ENCODE data around the gene B4GALNT4. TPM values are rescaled to one million over a fixed set of nuclear protein-coding genes. Genes with fewer than 3 reads are reported as not detected.

Gene B4GALNT4
- total RNA-seq, 1 donor from 2014 or later = 16.4 TPM

DNA sequence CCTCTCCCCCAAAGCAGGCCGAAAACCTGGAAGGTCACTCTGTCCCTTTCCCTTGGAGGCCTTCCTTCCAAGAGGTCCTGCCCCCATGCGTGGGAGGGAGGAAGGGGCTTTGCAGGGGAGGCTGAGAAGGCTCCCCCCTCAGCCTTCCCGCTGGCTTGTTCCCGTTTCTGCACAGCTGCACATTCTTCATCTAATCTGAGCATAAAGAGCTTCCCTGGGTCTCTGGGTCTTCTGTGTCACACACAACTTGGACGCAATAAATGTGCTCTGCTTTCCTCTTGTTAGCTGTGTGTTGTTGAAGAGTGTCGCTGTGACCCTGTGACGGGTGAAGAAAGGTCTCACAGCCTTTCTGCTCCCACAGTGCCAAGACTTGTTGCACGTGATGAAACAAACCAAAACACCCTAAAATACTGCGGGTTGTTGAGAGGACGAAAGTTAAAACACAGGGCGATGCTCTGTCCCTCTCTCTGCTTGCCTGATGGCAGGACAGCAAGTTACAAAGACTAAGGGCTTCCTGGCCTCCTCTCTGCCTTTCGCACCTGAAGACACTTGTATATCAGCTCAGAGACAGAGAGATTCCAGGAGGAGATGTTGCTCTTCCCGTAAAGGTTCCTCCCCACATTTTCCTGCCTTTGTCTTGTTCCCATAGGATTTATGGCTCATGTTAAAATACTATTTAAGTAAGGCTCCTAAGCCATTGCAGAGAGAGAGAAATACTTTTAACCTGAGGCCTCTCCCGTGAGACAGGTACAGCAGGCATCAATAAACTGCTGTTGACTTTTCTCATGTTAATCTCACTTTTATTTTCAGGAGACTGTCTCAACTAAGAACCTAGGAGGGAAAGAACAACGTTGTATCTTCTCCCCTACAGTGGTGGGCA is 33.3 kb upstream of the B4GALNT4 start:
- Mint-ChIP-seq H3K4me3 (peak overlapping the region; percentile 59), H3K27ac (peak overlapping the region; percentile 97), H3K9me3 (peaks cover 16% of the 10 kb centered on the region), H3K4me1 (peaks cover 55% of the 10 kb centered on the region), H3K36me3 (peaks cover 4% of the 10 kb centered on the region), H3K27me3 (ENCODE audit: insufficient read depth, low read depth) (peaks cover 11% of the 10 kb centered on the region)
- H3K79me2 ChIP-seq (ENCODE audit: low read depth) = no peaks in the 10 kb centered on the region
- TF ChIP-seq, protein P1, sequence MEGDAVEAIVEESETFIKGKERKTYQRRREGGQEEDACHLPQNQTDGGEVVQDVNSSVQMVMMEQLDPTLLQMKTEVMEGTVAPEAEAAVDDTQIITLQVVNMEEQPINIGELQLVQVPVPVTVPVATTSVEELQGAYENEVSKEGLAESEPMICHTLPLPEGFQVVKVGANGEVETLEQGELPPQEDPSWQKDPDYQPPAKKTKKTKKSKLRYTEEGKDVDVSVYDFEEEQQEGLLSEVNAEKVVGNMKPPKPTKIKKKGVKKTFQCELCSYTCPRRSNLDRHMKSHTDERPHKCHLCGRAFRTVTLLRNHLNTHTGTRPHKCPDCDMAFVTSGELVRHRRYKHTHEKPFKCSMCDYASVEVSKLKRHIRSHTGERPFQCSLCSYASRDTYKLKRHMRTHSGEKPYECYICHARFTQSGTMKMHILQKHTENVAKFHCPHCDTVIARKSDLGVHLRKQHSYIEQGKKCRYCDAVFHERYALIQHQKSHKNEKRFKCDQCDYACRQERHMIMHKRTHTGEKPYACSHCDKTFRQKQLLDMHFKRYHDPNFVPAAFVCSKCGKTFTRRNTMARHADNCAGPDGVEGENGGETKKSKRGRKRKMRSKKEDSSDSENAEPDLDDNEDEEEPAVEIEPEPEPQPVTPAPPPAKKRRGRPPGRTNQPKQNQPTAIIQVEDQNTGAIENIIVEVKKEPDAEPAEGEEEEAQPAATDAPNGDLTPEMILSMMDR (IDR thresholded peaks at IDR 0.05) = no peak
- no peak for TF ChIP-seq EZH2phosphoT487 (IDR thresholded peaks at IDR 0.05)
- TF ChIP-seq EZH2 (IDR thresholded peaks at IDR 0.05) = no peak
- H3K9me3 ChIP-seq (ENCODE audit: low read depth) = no peaks in the 10 kb centered on the region
- no peaks in the 10 kb centered on the region for H4K20me1 ChIP-seq (ENCODE audit: low read depth)
- H3K27ac ChIP-seq = peak overlapping the region; percentile 46
- H3K9ac ChIP-seq = no peak overlapping the region
- H2AFZ ChIP-seq (replicated peaks) = peak overlapping the region; percentile 1
- DNase-seq (ENCODE audit: low spot score) = peak; percentile 55
- peak overlapping the region; percentile 74 for H3K4me2 ChIP-seq
- peaks cover 48% of the 10 kb centered on the region for H3K4me1 ChIP-seq
- no peaks in the 10 kb centered on the region for H3K36me3 ChIP-seq
- H3K27me3 ChIP-seq = no peaks in the 10 kb centered on the region
- peaks cover 38% of the 10 kb centered on the region for H3F3A ChIP-seq (ENCODE audit: low read depth)
- H3K4me3 ChIP-seq = no peak overlapping the region

DNA sequence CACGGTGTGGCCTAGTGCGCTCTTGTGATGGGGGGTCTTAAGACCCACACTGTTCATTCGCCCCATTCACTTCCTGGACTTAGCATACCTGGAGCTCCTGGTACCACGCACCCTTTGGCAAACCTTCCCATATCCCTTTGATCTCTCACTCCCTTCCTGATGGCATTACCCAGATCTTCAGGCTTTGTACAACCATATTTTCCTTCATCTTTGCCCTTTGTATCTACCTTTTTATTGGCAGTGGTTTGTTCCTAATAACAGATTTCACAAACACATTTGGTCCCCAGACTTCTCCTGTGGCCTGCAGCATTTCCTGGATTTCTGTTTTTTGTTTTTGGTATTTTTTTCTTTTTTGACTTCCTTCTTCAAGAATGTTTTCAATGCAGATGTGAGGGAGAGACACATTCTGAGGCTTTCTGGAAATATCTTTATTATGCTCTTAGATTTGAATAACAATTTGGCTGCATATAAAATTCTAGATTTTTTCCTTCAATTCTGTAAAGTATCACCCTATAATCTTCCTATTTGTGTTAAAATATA is 32.6 kb upstream of the B4GALNT4 start:
- Mint-ChIP-seq H3K9me3 (peaks cover 11% of the 10 kb centered on the region), H3K27ac (peak overlapping the region; percentile 97), H3K36me3 (peaks cover 4% of the 10 kb centered on the region), H3K4me3 (no peak overlapping the region), H3K27me3 (ENCODE audit: insufficient read depth, low read depth) (peaks cover 16% of the 10 kb centered on the region), H3K4me1 (peaks cover 62% of the 10 kb centered on the region)
- no peak overlapping the region for H3K27ac ChIP-seq
- H3K27me3 ChIP-seq = no peaks in the 10 kb centered on the region
- H2AFZ ChIP-seq (replicated peaks) = peak overlapping the region; percentile 1
- no peaks in the 10 kb centered on the region for H3K36me3 ChIP-seq
- no peak for TF ChIP-seq EZH2phosphoT487 (IDR thresholded peaks at IDR 0.05)
- TF ChIP-seq, protein P1 (IDR thresholded peaks at IDR 0.05) = no peak
- no peak for TF ChIP-seq EZH2 (IDR thresholded peaks at IDR 0.05)
- H3F3A ChIP-seq (ENCODE audit: low read depth) = peaks cover 38% of the 10 kb centered on the region
- H3K4me2 ChIP-seq = no peak overlapping the region
- no peak for DNase-seq (ENCODE audit: low spot score)
- no peaks in the 10 kb centered on the region for H3K9me3 ChIP-seq (ENCODE audit: low read depth)
- H4K20me1 ChIP-seq (ENCODE audit: low read depth) = no peaks in the 10 kb centered on the region
- no peak overlapping the region for H3K4me3 ChIP-seq
- H3K4me1 ChIP-seq = peaks cover 53% of the 10 kb centered on the region
- no peak overlapping the region for H3K9ac ChIP-seq
- H3K79me2 ChIP-seq (ENCODE audit: low read depth) = no peaks in the 10 kb centered on the region

DNA sequence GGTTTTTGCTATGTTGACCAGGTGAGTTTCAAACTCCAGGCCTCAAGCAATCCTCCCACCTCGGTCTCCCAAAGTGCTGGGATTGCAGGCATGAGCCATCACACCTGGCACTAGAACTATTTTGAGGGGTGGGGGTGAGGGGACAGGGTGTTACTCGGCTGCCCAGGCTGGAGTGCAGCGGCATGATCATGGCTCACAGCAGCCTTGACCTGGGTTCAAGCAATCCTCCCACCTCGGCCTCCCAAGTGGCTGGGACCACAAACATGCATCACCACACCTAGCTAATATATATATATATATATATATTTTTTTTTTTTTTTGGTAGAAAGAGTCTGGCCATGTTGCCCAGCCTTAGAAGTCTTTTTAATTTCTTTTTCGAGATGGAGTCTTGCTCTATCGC is 31.6 kb upstream of the B4GALNT4 start:
- Mint-ChIP-seq H3K4me3 (no peak overlapping the region), H3K4me1 (peaks cover 65% of the 10 kb centered on the region), H3K36me3 (no peaks in the 10 kb centered on the region), H3K9me3 (peaks cover 5% of the 10 kb centered on the region), H3K27me3 (ENCODE audit: insufficient read depth, low read depth) (peaks cover 10% of the 10 kb centered on the region), H3K27ac (no peak overlapping the region)
- no peak for DNase-seq (ENCODE audit: low spot score)
- no peaks in the 10 kb centered on the region for H3K79me2 ChIP-seq (ENCODE audit: low read depth)
- H2AFZ ChIP-seq (replicated peaks) = no peak overlapping the region
- no peak for TF ChIP-seq EZH2phosphoT487 (IDR thresholded peaks at IDR 0.05)
- TF ChIP-seq EZH2 (IDR thresholded peaks at IDR 0.05) = no peak
- TF ChIP-seq, protein P1 (IDR thresholded peaks at IDR 0.05) = no peak
- no peak overlapping the region for H3K4me3 ChIP-seq
- peaks cover 47% of the 10 kb centered on the region for H3F3A ChIP-seq (ENCODE audit: low read depth)
- H3K4me2 ChIP-seq = no peak overlapping the region
- no peaks in the 10 kb centered on the region for H3K9me3 ChIP-seq (ENCODE audit: low read depth)
- no peaks in the 10 kb centered on the region for H3K36me3 ChIP-seq
- H3K4me1 ChIP-seq = peaks cover 60% of the 10 kb centered on the region
- H3K27me3 ChIP-seq = no peaks in the 10 kb centered on the region
- no peak overlapping the region for H3K27ac ChIP-seq
- no peaks in the 10 kb centered on the region for H4K20me1 ChIP-seq (ENCODE audit: low read depth)
- H3K9ac ChIP-seq = no peak overlapping the region

Measured in neural progenitor cell (in vitro differentiated cells).